Naive B cell (primary cell): Measurements from ENCODE around the gene CENPVL3. TPM values are rescaled to one million over a fixed set of nuclear protein-coding genes. Genes with fewer than 3 reads are reported as not detected.
A peak's percentile ranks its signal among the peaks of the same experiment; 100 is the strongest.
"Not testable (repeated sequence)": the region's sequence is repeated elsewhere in the genome, so short reads cannot be mapped to it uniquely, and the experiment has no call there.

ENCODE experiments used
- ATAC-seq, 2 donors: fragments of 150-1000 bp; cut with Tn5 transposase; 2 replicates each; pipeline ENCODE4 v1.10.0; 2021; ENCODE audit warnings: low read depth in 2 of 2, mild to moderate bottlenecking in 2 of 2, moderate library complexity in 2 of 2
- DNase-seq: peaks from one replicate; pipeline ENCODE4 v3.0.0; 2022
- H3K27ac Mint-ChIP-seq, 6 donors: one replicate each; pipeline ENCODE4 v1.8.0; 2020 to 2022; ENCODE audit warnings: mild to moderate bottlenecking in 6 of 6, mixed read lengths in 6 of 6, moderate library complexity in 5 of 6, inconsistent platforms in 2 of 6
- H3K27me3 Mint-ChIP-seq, 3 donors: one replicate each; pipeline ENCODE4 v1.8.0; 2021 to 2022; ENCODE audit warnings: mixed read lengths in 3 of 3, mild to moderate bottlenecking in 1 of 3
- H3K36me3 Mint-ChIP-seq, 2 donors: one replicate each; pipeline ENCODE4 v1.8.0; 2020 to 2022; ENCODE audit warnings: mixed read lengths in 2 of 2, inconsistent platforms in 1 of 2, mild to moderate bottlenecking in 1 of 2
- H3K4me1 Mint-ChIP-seq, 3 donors: one replicate each; pipeline ENCODE4 v1.8.0; 2020 to 2022; ENCODE audit warnings: mixed read lengths in 3 of 3, inconsistent platforms in 1 of 3, mild to moderate bottlenecking in 1 of 3, moderate library complexity in 1 of 3
- H3K4me3 Mint-ChIP-seq, 8 donors: one replicate each; pipeline ENCODE4 v1.8.0; 2020 to 2022; ENCODE audit warnings: mild to moderate bottlenecking in 8 of 8, mixed read lengths in 8 of 8, moderate library complexity in 8 of 8, inconsistent platforms in 2 of 8
- H3K9me3 Mint-ChIP-seq, 7 donors: one replicate each; pipeline ENCODE4 v1.8.0; 2020 to 2022; ENCODE audit warnings: mixed read lengths in 7 of 7, mild to moderate bottlenecking in 5 of 7, inconsistent platforms in 2 of 7, moderate library complexity in 1 of 7
- polyA plus RNA-seq, 6 donors: library from polyadenylated mRNA; unstranded; fragments of 300-500 nt; fragmentation: Illumina TruSeq; gene quantifications; one replicate each; pipeline ENCODE4 v1.2.3, GENCODE V29; 2021; ENCODE audit warnings: low read depth in 6 of 6

CENPVL3 gene
- polyA plus RNA-seq: not detected

- Mint-ChIP-seq H3K27me3 (peaks cover 30 to 47% (median 36%) of the 10 kb centered on the region in 3 donors), H3K4me3 (peak within 1 kb of the TSS in 5 of 8 donors; percentile 32 to 82 (median 61))
- H3K4me1 Mint-ChIP-seq, H3K9me3 Mint-ChIP-seq, H3K27ac Mint-ChIP-seq, H3K36me3 Mint-ChIP-seq, ATAC-seq, DNase-seq: not testable (repeated sequence)
These were observed at the start of gene CENPVL3 for GRCh38 chrX:51618241-51619155. TSS of gene CENPVL3 (minus strand) at chrX:51618912. CDS start at chrX:51618873, 39 bp downstream.

DNA sequence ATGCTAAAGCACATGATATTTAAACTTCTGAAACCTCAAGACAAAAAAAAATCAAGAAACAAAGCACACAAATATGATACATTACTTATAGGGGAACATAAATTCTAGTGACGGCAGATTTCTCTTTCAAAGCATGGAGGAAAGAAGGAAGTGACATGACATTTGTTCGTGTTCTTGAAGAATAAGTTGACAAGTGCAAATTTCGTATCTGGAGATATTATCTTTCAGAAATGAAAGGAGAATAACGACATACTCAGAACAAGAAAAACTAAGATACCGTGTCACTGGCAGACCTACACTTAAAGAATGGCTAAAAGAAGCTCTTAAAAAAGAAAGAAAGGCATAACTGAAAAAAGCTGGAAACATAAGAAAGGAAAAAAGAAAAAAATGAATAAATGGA, 47.3 kb upstream of the CENPVL3 start:
- H3K9me3 Mint-ChIP-seq: peaks cover 0 to 4% (median 0%) of the 10 kb centered on the region in 7 donors
- H3K36me3 Mint-ChIP-seq: no peaks in the 10 kb centered on the region
- H3K4me3 Mint-ChIP-seq: no peak overlapping the region
- no peak overlapping the region for H3K27ac Mint-ChIP-seq
- no peak for DNase-seq
- peaks cover 9 to 45% (median 16%) of the 10 kb centered on the region in 3 donors for H3K27me3 Mint-ChIP-seq
- no peak for ATAC-seq
- H3K4me1 Mint-ChIP-seq: no peaks in the 10 kb centered on the region

GRCh38 chrX:51643377-51643776, 24.7 kb upstream of the CENPVL3 start:
- Mint-ChIP-seq H3K4me3 (no peak overlapping the region), H3K36me3 (no peaks in the 10 kb centered on the region), H3K4me1 (no peaks in the 10 kb centered on the region), H3K27me3 (peaks cover 24 to 49% (median 28%) of the 10 kb centered on the region in 3 donors), H3K27ac (no peak overlapping the region), H3K9me3 (peaks cover 0 to 5% (median 0%) of the 10 kb centered on the region in 7 donors)
- no peak for DNase-seq
- no peak for ATAC-seq

DNA sequence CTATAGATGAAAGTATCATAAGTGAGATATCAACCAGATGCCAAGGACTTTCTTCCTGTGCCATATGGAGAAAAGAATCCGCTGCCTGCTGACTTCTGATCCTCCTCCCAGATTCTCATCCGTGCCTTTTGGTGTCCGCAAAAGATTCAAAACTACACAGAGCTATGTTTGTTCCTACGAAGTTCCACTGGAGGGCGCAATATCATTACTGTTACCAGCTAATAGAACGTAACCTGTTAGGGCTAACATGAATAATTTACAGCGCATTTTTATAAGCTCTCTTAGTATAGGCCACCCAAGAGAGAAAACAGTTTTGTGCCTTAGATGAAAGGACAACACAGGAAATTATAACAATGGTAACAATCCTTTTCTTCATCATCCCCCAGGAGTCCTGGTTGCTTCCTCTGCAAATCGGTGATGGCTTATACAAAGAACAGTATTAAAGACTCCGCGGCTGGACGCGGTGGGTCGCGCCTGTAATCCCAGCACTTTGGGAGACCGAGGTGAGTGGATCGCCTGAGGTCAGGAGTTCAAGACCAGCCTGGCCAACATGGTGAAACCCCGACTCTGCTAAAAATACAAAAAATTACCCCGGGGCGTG, 22.8 kb upstream of the CENPVL3 start:
- Mint-ChIP-seq H3K36me3 (no peaks in the 10 kb centered on the region), H3K9me3 (peaks cover 0 to 5% (median 0%) of the 10 kb centered on the region in 7 donors), H3K4me3 (no peak overlapping the region), H3K27ac (no peak overlapping the region), H3K4me1 (no peaks in the 10 kb centered on the region), H3K27me3 (peaks cover 24 to 67% (median 28%) of the 10 kb centered on the region in 3 donors)
- no peak for ATAC-seq
- no peak for DNase-seq

DNA sequence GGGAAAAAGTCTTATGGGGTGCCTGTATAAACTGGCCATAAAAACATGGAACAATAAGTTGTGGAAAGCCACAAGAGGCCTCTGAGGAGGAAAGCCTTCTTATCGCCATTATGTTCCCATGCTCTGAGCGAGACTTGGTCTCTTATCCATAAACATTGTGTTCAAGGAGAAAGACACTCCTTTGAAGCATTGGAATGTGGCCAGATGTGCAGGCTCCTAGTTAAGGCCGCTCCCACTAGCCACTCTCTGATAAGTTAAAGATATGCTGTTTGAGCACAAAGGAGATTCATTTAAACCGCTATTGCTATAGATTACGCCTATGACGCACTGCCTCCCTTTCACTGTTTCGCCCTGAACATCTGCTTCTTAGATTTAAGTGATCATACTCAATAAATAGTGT, 17.8 kb upstream of the CENPVL3 start:
- not testable (repeated sequence) for H3K4me3 Mint-ChIP-seq, H3K36me3 Mint-ChIP-seq, H3K9me3 Mint-ChIP-seq, H3K27ac Mint-ChIP-seq, DNase-seq, H3K4me1 Mint-ChIP-seq, ATAC-seq
- peaks cover 19 to 49% (median 25%) of the 10 kb centered on the region in 3 donors for H3K27me3 Mint-ChIP-seq

- no peak for ATAC-seq
- Mint-ChIP-seq H3K4me1 (peaks cover 3 to 6% (median 3%) of the 10 kb centered on the region in 3 donors), H3K4me3 (no peak overlapping the region), H3K36me3 (no peaks in the 10 kb centered on the region), H3K9me3 (peaks cover 0 to 4% (median 0%) of the 10 kb centered on the region in 7 donors), H3K27ac (no peak overlapping the region), H3K27me3 (peaks cover 25 to 47% (median 31%) of the 10 kb centered on the region in 3 donors)
- DNase-seq: peak; percentile 9
These were observed 4.2 kb downstream of the CENPVL3 start for GRCh38 chrX:51614353-51615012.

DNA sequence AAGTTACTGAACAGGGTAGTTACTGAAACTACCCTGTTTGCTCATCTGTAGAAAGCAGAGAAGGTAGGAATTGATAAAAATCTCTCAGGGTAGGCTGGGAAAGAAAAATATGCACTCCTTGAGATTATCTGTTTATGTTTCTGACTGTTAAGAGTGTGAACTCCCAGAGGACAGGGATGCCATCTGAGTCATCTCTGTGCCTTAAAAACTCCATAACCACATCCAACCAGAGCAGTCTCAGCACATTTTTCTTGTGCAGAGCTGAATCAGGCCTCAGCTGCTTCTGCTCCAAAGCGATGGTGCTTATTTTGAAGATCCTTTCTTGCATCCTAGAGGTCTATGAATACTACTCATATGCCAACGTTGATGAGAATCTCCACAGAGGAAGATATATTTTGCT, 9.9 kb downstream of the CENPVL3 start:
- H3K27ac Mint-ChIP-seq: no peak overlapping the region
- H3K4me1 Mint-ChIP-seq: peaks cover 0 to 8% (median 8%) of the 10 kb centered on the region in 3 donors
- peaks cover 7 to 33% (median 12%) of the 10 kb centered on the region in 3 donors for H3K27me3 Mint-ChIP-seq
- no peaks in the 10 kb centered on the region for H3K36me3 Mint-ChIP-seq
- DNase-seq (no peak), ATAC-seq (no peak)
- no peaks in the 10 kb centered on the region for H3K9me3 Mint-ChIP-seq
- H3K4me3 Mint-ChIP-seq: no peak overlapping the region

- H3K4me3 Mint-ChIP-seq: peak overlapping the region in 1 of 8 donors; percentile 5
- no peaks in the 10 kb centered on the region for H3K9me3 Mint-ChIP-seq
- H3K36me3 Mint-ChIP-seq: no peaks in the 10 kb centered on the region
- H3K27me3 Mint-ChIP-seq: peaks cover 7 to 33% (median 10%) of the 10 kb centered on the region in 3 donors
- H3K4me1 Mint-ChIP-seq: peaks cover 0 to 8% (median 8%) of the 10 kb centered on the region in 3 donors
- H3K27ac Mint-ChIP-seq: peak overlapping the region in 2 of 6 donors; percentile 34 to 75
- DNase-seq: no peak
- ATAC-seq: no peak
These were observed 10.6 kb downstream of the CENPVL3 start for GRCh38 chrX:51608126-51608525.

- no peak for ATAC-seq
These were observed 12.3 kb downstream of the CENPVL3 start for GRCh38 chrX:51606446-51606845.

DNA sequence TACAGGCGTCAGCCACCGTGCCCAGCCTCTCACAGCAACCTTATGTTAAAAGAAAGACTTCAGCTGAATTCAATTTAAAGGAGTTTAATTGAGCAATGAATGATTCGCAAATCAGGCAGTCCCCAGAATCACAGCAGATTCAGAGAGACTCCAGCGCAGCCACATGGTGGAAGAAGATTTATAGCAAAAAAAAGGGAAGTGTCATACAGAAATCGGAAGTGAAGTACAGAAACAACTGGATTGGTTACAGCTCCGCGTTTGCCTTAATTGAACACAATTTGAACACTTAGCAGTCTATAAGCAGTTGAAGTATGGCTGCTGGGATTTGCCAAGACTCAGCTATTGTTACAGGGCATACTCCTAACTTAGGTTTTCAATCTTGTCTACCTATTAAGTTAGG, 19.8 kb downstream of the CENPVL3 start:
- peaks cover 8 to 43% (median 13%) of the 10 kb centered on the region in 3 donors for H3K27me3 Mint-ChIP-seq

More at GRCh38 chrX:51606446-51606845, 12.3 kb downstream of the CENPVL3 start:
- Mint-ChIP-seq H3K36me3 (no peaks in the 10 kb centered on the region), H3K4me3 (no peak overlapping the region), H3K27me3 (peaks cover 0 to 23% (median under 1%) of the 10 kb centered on the region in 3 donors), H3K27ac (no peak overlapping the region), H3K4me1 (peaks cover 0 to 8% (median 8%) of the 10 kb centered on the region in 3 donors), H3K9me3 (no peaks in the 10 kb centered on the region)
- DNase-seq: no peak

DNA sequence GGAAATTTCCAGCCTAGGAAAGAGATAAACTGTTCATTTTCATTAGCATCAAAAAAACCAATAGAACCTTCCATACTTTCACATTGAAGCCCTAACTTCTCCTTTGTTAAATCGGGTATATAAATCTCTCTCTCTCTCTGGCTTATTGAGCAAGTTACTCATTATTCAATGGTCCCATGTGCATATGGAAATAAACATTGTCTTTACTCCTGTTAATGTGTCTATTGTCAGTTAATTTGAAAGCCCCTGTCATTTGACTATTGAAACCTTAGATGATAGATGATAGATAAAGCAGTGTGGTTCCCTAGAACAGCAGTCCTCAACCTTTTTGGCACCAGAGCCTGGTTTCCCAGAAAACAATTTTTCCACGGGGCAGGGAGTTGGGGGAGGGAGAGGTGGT, 46.8 kb downstream of the CENPVL3 start:
- ATAC-seq: no peak
- no peak overlapping the region for H3K27ac Mint-ChIP-seq
- no peak for DNase-seq
- H3K9me3 Mint-ChIP-seq: no peaks in the 10 kb centered on the region
- H3K27me3 Mint-ChIP-seq: peaks cover 5 to 35% (median 9%) of the 10 kb centered on the region in 3 donors
- H3K36me3 Mint-ChIP-seq: no peaks in the 10 kb centered on the region
- H3K4me1 Mint-ChIP-seq: no peaks in the 10 kb centered on the region
- H3K4me3 Mint-ChIP-seq: no peak overlapping the region

More for the DNA sequence above, 19.8 kb downstream of the CENPVL3 start:
- H3K36me3 Mint-ChIP-seq: no peaks in the 10 kb centered on the region
- no peak for ATAC-seq
- H3K4me3 Mint-ChIP-seq: no peak overlapping the region
- no peak overlapping the region for H3K27ac Mint-ChIP-seq
- DNase-seq: no peak
- peaks cover 0 to 2% (median 0%) of the 10 kb centered on the region in 3 donors for H3K4me1 Mint-ChIP-seq
- H3K9me3 Mint-ChIP-seq: no peaks in the 10 kb centered on the region

- H3K4me3 Mint-ChIP-seq: no peak overlapping the region
- H3K4me1 Mint-ChIP-seq: no peaks in the 10 kb centered on the region
- ATAC-seq (no peak), DNase-seq (no peak)
- no peak overlapping the region for H3K27ac Mint-ChIP-seq
- H3K9me3 Mint-ChIP-seq: no peaks in the 10 kb centered on the region
- no peaks in the 10 kb centered on the region for H3K36me3 Mint-ChIP-seq
- peaks cover 5 to 30% (median 7%) of the 10 kb centered on the region in 3 donors for H3K27me3 Mint-ChIP-seq
These were observed 49.2 kb downstream of the CENPVL3 start for GRCh38 chrX:51569561-51569960.

DNA sequence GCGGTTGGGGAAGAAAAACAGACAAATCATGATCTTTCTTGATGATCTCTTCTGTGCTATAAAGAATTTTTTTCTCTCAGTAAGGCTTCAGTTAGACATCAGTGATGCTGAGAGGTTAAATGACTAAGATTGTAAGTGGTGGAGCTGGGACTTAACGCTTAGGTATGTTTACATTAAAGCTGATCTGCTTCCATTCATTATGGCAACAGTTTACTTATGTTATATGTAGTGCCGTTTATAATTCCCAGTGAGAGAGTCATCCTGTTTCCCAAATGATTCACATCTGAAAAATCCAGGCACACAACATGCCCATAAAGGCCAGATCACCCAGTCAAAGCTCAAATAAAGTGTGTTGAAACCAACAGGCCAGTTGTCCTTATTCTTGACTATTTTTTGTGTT, 50.1 kb downstream of the CENPVL3 start:
- H3K4me1 Mint-ChIP-seq: no peaks in the 10 kb centered on the region
- DNase-seq: no peak
- no peak overlapping the region for H3K27ac Mint-ChIP-seq
- no peaks in the 10 kb centered on the region for H3K36me3 Mint-ChIP-seq
- peaks cover 0 to 7% (median 2%) of the 10 kb centered on the region in 7 donors for H3K9me3 Mint-ChIP-seq
- H3K4me3 Mint-ChIP-seq: no peak overlapping the region
- H3K27me3 Mint-ChIP-seq: peaks cover 5 to 28% (median 7%) of the 10 kb centered on the region in 3 donors
- no peak for ATAC-seq
